NB4 (cell line): ENCODE data around the gene AP5S1.

Source experiments
- MYC ChIP-seq: IDR thresholded peaks from 2 replicates; pipeline ENCODE4 v1.6.1; 2011; ENCODE audit warnings: low read depth, low read length
- POLR2A ChIP-seq: IDR thresholded peaks from 2 replicates; pipeline ENCODE4 v1.6.1; 2011; ENCODE audit warnings: mild to moderate bottlenecking; ENCODE audit not compliant: insufficient read length; ENCODE audit errors: extremely low read depth
- TF ChIP-seq, protein P1 (sequence below): IDR thresholded peaks from one replicate; pipeline ENCODE4 v1.5.1; 2012; ENCODE audit warnings: low read depth, low read length

DNA sequence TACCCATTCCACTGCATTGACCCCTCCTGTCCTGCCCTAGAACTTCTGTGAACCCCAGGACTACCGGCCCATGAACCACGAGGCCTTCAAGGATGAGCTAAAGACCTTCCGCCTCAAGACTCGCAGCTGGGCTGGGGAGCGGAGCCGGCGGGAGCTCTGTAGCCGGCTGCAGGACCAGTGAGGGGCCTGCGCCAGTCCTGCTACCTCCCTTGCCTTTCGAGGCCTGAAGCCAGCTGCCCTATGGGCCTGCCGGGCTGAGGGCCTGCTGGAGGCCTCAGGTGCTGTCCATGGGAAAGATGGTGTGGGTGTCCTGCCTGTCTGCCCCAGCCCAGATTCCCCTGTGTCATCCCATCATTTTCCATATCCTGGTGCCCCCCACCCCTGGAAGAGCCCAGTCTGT lies 15.6 kb upstream of the AP5S1 start:
- TF ChIP-seq, protein P1, sequence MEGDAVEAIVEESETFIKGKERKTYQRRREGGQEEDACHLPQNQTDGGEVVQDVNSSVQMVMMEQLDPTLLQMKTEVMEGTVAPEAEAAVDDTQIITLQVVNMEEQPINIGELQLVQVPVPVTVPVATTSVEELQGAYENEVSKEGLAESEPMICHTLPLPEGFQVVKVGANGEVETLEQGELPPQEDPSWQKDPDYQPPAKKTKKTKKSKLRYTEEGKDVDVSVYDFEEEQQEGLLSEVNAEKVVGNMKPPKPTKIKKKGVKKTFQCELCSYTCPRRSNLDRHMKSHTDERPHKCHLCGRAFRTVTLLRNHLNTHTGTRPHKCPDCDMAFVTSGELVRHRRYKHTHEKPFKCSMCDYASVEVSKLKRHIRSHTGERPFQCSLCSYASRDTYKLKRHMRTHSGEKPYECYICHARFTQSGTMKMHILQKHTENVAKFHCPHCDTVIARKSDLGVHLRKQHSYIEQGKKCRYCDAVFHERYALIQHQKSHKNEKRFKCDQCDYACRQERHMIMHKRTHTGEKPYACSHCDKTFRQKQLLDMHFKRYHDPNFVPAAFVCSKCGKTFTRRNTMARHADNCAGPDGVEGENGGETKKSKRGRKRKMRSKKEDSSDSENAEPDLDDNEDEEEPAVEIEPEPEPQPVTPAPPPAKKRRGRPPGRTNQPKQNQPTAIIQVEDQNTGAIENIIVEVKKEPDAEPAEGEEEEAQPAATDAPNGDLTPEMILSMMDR, result no peak
- TF ChIP-seq MYC, result no peak
- no peak for TF ChIP-seq POLR2A
